HS-27A (cell line): ENCODE results near the gene NLRP1.

Source experiments
- DNase-seq: peaks from one replicate; pipeline ENCODE4 v3.0.0-alpha.2; 2012; ENCODE audit warnings: low read depth, missing footprints

The NLRP1 gene

GRCh38 chr17:5584383-5585286, at the start of gene NLRP1:
NLRP1 (minus strand) TSS chr17:5584509; CDS start chr17:5583957, 552 bp downstream.
- DNase-seq = peak; percentile 75

- no peak for DNase-seq
Observed at GRCh38 chr17:5631958-5632590, 47.8 kb upstream of the NLRP1 start.

GRCh38 chr17:5630434-5630833, 46.1 kb upstream of the NLRP1 start:
- peak; percentile 14 for DNase-seq

- DNase-seq = no peak
Observed at GRCh38 chr17:5629128-5629527, 44.8 kb upstream of the NLRP1 start.

GRCh38 chr17:5628262-5628661, 44.0 kb upstream of the NLRP1 start:
- DNase-seq = no peak

- DNase-seq = no peak
Observed at GRCh38 chr17:5624211-5624610, 39.9 kb upstream of the NLRP1 start.

- no peak for DNase-seq
Observed at GRCh38 chr17:5621729-5622128, 37.4 kb upstream of the NLRP1 start.

- DNase-seq = no peak
Observed at GRCh38 chr17:5621026-5621425, 36.7 kb upstream of the NLRP1 start.

- DNase-seq = no peak
Observed at GRCh38 chr17:5619088-5619740, 34.9 kb upstream of the NLRP1 start.

GRCh38 chr17:5618476-5618875, 34.2 kb upstream of the NLRP1 start:
- DNase-seq = no peak

- no peak for DNase-seq
Observed at GRCh38 chr17:5615476-5615875, 31.2 kb upstream of the NLRP1 start.

- no peak for DNase-seq
Observed at GRCh38 chr17:5610956-5611355, 26.6 kb upstream of the NLRP1 start.

- DNase-seq = no peak
Observed at GRCh38 chr17:5608399-5609112, 24.2 kb upstream of the NLRP1 start.

GRCh38 chr17:5607946-5608345, 23.6 kb upstream of the NLRP1 start:
- DNase-seq = no peak

- no peak for DNase-seq
Observed at GRCh38 chr17:5605452-5605851, 21.1 kb upstream of the NLRP1 start.

- DNase-seq = no peak
Observed at GRCh38 chr17:5600041-5600440, 15.7 kb upstream of the NLRP1 start.

GRCh38 chr17:5598457-5598856, 14.1 kb upstream of the NLRP1 start:
- no peak for DNase-seq

GRCh38 chr17:5596421-5596820, 12.1 kb upstream of the NLRP1 start:
- no peak for DNase-seq

- no peak for DNase-seq
Observed at GRCh38 chr17:5595831-5596230, 11.5 kb upstream of the NLRP1 start.

- no peak for DNase-seq
Observed at GRCh38 chr17:5592382-5592781, 8.1 kb upstream of the NLRP1 start.

- DNase-seq = no peak
Observed at GRCh38 chr17:5591966-5592365, 7.7 kb upstream of the NLRP1 start.

GRCh38 chr17:5588584-5588983, 4.3 kb upstream of the NLRP1 start:
- DNase-seq = no peak
